GM23338 (cell line): ENCODE measurements around the gene CHD9. TPM values are rescaled to one million over a fixed set of nuclear protein-coding genes. Genes with fewer than 3 reads are reported as not detected.
A peak's percentile ranks its signal among the peaks of the same experiment; 100 is the strongest.

Source experiments
- ATAC-seq: fragments of 200-7000 bp; cut with Tn5 transposase; 3 replicates; pipeline ENCODE4 v1.9.1; 2020
- DNase-seq: peaks from one replicate; pipeline ENCODE4 v3.0.0-alpha.2; 2015; ENCODE audit warnings: low spot score
- H2AFZ ChIP-seq: fragments of 200-600 bp; sonication (generic); 2 replicates; pipeline ENCODE4 v1.8.0; 2016; ENCODE audit warnings: antibody characterized with exemption, mild to moderate bottlenecking, moderate library complexity
- H3F3A ChIP-seq: fragments of 200-600 bp; sonication (generic); replicated peaks from 2 replicates; pipeline ENCODE4 v1.8.0; 2017; ENCODE audit warnings: antibody characterized with exemption, mixed run types, low read depth
- H3K27ac ChIP-seq: fragments of 200-600 bp; sonication (generic); 2 replicates; pipeline ENCODE4 v1.6.1; 2016; ENCODE audit warnings: low read depth
- H3K27me3 ChIP-seq: fragments of 200-600 bp; sonication (generic); 2 replicates; pipeline ENCODE4 v1.8.0; 2016; ENCODE audit warnings: mild to moderate bottlenecking, mixed run types, moderate library complexity; ENCODE audit not compliant: insufficient read depth
- H3K36me3 ChIP-seq: fragments of 200-600 bp; sonication (generic); 2 replicates; pipeline ENCODE4 v1.8.0; 2016; ENCODE audit warnings: mild to moderate bottlenecking; ENCODE audit not compliant: insufficient read depth
- H3K4me1 ChIP-seq: fragments of 200-600 bp; sonication (generic); 2 replicates; pipeline ENCODE4 v1.8.0; 2016; ENCODE audit warnings: mild to moderate bottlenecking, moderate library complexity; ENCODE audit not compliant: insufficient read depth
- H3K4me2 ChIP-seq: fragments of 200-600 bp; sonication (generic); 2 replicates; pipeline ENCODE4 v1.7.1; 2017; ENCODE audit warnings: mixed run types
- H3K4me3 ChIP-seq: fragments of 200-600 bp; sonication (generic); 2 replicates; pipeline ENCODE4 v1.6.1; 2016; ENCODE audit warnings: mixed run types
- H3K79me2 ChIP-seq: fragments of 200-600 bp; sonication (generic); replicated peaks from 2 replicates; pipeline ENCODE4 v1.8.0; 2017; ENCODE audit warnings: mild to moderate bottlenecking; ENCODE audit not compliant: insufficient read depth
- H3K9me2 ChIP-seq: fragments of 200-600 bp; sonication (generic); 2 replicates; pipeline ENCODE4 v1.8.0; 2017; ENCODE audit not compliant: insufficient read depth
- H4K20me1 ChIP-seq: fragments of 200-600 bp; sonication (generic); replicated peaks from 2 replicates; pipeline ENCODE4 v1.8.0; 2017; ENCODE audit warnings: mild to moderate bottlenecking; ENCODE audit not compliant: insufficient read depth
- H3K27ac Mint-ChIP-seq: 2 replicates; pipeline ENCODE4 v1.8.0; 2020; ENCODE audit warnings: inconsistent platforms, mild to moderate bottlenecking, moderate library complexity, mixed read lengths
- H3K27me3 Mint-ChIP-seq: 3 replicates; pipeline ENCODE4 v1.8.0; 2022; ENCODE audit warnings: low read depth, mild to moderate bottlenecking, moderate library complexity, mixed read lengths, inconsistent platforms; ENCODE audit not compliant: insufficient read depth, poor library complexity
- H3K36me3 Mint-ChIP-seq: 3 replicates; pipeline ENCODE4 v1.8.0; 2021; ENCODE audit warnings: low read depth, mild to moderate bottlenecking, inconsistent platforms, moderate library complexity, mixed read lengths
- H3K4me1 Mint-ChIP-seq: 3 replicates; pipeline ENCODE4 v1.8.0; 2020; ENCODE audit warnings: mild to moderate bottlenecking, inconsistent platforms, mixed read lengths
- H3K4me3 Mint-ChIP-seq: 3 replicates; pipeline ENCODE4 v1.8.0; 2021; ENCODE audit warnings: moderate library complexity, mild to moderate bottlenecking, inconsistent platforms, mixed read lengths
- H3K9me3 Mint-ChIP-seq: 3 replicates; pipeline ENCODE4 v1.8.0; 2020; ENCODE audit warnings: moderate library complexity, mild to moderate bottlenecking, inconsistent platforms, mixed read lengths
- CREB1 ChIP-seq: fragments of 250-450 bp; sonication (Bioruptor Pico); IDR thresholded peaks from 2 replicates; pipeline ENCODE4 v1.5.0; 2020; ENCODE audit warnings: low read depth, mild to moderate bottlenecking, moderate library complexity
- CTCF ChIP-seq, 2 experiments: fragments of 200-600 bp in 1 of 2; sonication (generic) in 1 of 2; conservative IDR thresholded peaks; 2 replicates each; pipeline versions ENCODE4 v1.5.1 to v1.6.1; 2016 to 2017; ENCODE audit warnings: antibody characterized with exemption in 2 of 2, low read depth in 2 of 2, mild to moderate bottlenecking in 2 of 2, moderate library complexity in 1 of 2
- ETS1 ChIP-seq: IDR thresholded peaks from 2 replicates; pipeline ENCODE4 v1.6.1; 2016; ENCODE audit warnings: antibody characterized with exemption
- EZH2 ChIP-seq: fragments of 200-600 bp; sonication (generic); IDR thresholded peaks from one replicate; pipeline ENCODE4 v1.8.0; 2017; ENCODE audit warnings: antibody characterized with exemption, mild to moderate bottlenecking, low read depth; ENCODE audit not compliant: unreplicated experiment
- JUNB ChIP-seq: IDR thresholded peaks from one replicate; pipeline ENCODE4 v1.6.1; 2016; ENCODE audit warnings: antibody characterized with exemption; ENCODE audit not compliant: unreplicated experiment
- NANOG ChIP-seq: IDR thresholded peaks from 2 replicates; pipeline ENCODE4 v1.6.1; 2016; ENCODE audit warnings: antibody characterized with exemption, borderline replicate concordance
- POLR2AphosphoS5 ChIP-seq: IDR thresholded peaks from 2 replicates; pipeline ENCODE4 v1.6.1; 2016; ENCODE audit warnings: antibody characterized with exemption, low read depth
- REST ChIP-seq: IDR thresholded peaks from one replicate; pipeline ENCODE4 v1.6.1; 2018; ENCODE audit warnings: antibody characterized with exemption; ENCODE audit not compliant: unreplicated experiment
- STAT1 ChIP-seq: IDR thresholded peaks from one replicate; pipeline ENCODE4 v1.6.1; 2016; ENCODE audit warnings: antibody characterized with exemption; ENCODE audit not compliant: unreplicated experiment
- ZNF114 ChIP-seq: fragments of 250-450 bp; sonication (Bioruptor Pico); IDR thresholded peaks from 2 replicates; pipeline ENCODE4 v1.5.0; 2020; ENCODE audit warnings: mild to moderate bottlenecking, moderate library complexity
- polyA plus RNA-seq: library from polyadenylated mRNA; unstranded; fragments of >200 nt; fragmentation: Nextera tagmentation; extraction: Ambion mirVana; gene quantifications from 2 replicates; pipeline ENCODE4 v1.2.1, GENCODE V29; 2016
- total RNA-seq: library from RNA; depleted of rRNA; stranded (reverse); fragments of >200 nt; shearing (Covaris generic); gene quantifications from 2 replicates; pipeline ENCODE4 v1.2.3, GENCODE V29; 2014

CHD9 gene
- total and polyA plus RNA-seq, 2 experiments from 2014 or later = 18.8 to 46.6 TPM

- peaks cover 21% of the 10 kb centered on the region for H3K4me1 ChIP-seq
- no peaks in the 10 kb centered on the region; the same call in 2 of the 3 replicates for H3K36me3 Mint-ChIP-seq
- H2AFZ ChIP-seq = peak overlapping the region; percentile 80; the same call in 1 of the 2 replicates
- peaks cover 17% of the 10 kb centered on the region for H3K4me1 Mint-ChIP-seq
- peak overlapping the region; percentile 86 for H3K4me3 Mint-ChIP-seq
- H3F3A ChIP-seq = peaks cover 7% of the 10 kb centered on the region
- TF ChIP-seq STAT1 (no peak), CTCF (conservative IDR thresholded peaks at IDR 0.05; ENCODE audit: low read depth in 2 of 2) (peak in 1 of 2 experiments; percentile 61; a peak in 2 of 4 replicates), JUNB (no peak), EZH2 (no peak), POLR2AphosphoS5 (peak; percentile 58; the same call in 1 of the 2 replicates), REST (no peak), CREB1 (CRISPR knock-in tag) (0 out of 2 replicates have a peak, but pooled peaks have one; percentile 21), NANOG (no peak), ZNF114 (CRISPR knock-in tag) (no peak), ETS1 (no peak)
- no peaks in the 10 kb centered on the region; the same call in 2 of the 3 replicates for H3K9me3 Mint-ChIP-seq
- peak; percentile 95 for DNase-seq
- no peaks in the 10 kb centered on the region for H3K9me2 ChIP-seq
- H3K36me3 ChIP-seq = no peaks in the 10 kb centered on the region
- no peaks in the 10 kb centered on the region for H3K27me3 ChIP-seq
- peaks cover 5% of the 10 kb centered on the region for H3K27me3 Mint-ChIP-seq
- peak overlapping the region; percentile 93 for H3K4me2 ChIP-seq
- H4K20me1 ChIP-seq = 0 out of 2 replicates have a peak, but pooled peaks cover 4% of the 10 kb centered on the region
- H3K27ac Mint-ChIP-seq = peak overlapping the region; percentile 90
- H3K79me2 ChIP-seq = peaks cover 11% of the 10 kb centered on the region
- H3K27ac ChIP-seq = peak overlapping the region; percentile 94
- peak overlapping the region; percentile 76 for H3K4me3 ChIP-seq
- ATAC-seq = peak; percentile 87
Observed at GRCh38 chr16:53130159-53131049, 75.6 kb downstream of the CHD9 start.
